H1 (cell line): Measurements from ENCODE around the gene ATG4C. TPM values are rescaled to one million over a fixed set of nuclear protein-coding genes. Genes with fewer than 3 reads are reported as not detected.

Source experiments
- CTCF ChIA-PET: fragments of 300-600 bp; sonication (Branson Sonifier 250); formaldehyde crosslinking; loops from one replicate; lab custom pipeline; 2021; ENCODE audit not compliant: partially characterized antibody; lab: Charles Lee
- POLR2A ChIA-PET: fragments of 300-600 bp; sonication (Branson Sonifier 250); formaldehyde crosslinking; loops from one replicate; lab custom pipeline; 2021; ENCODE audit warnings: inconsistent platforms; ENCODE audit not compliant: partially characterized antibody; lab: Charles Lee
- DNase-seq, 2 experiments: peaks; one replicate each; pipeline versions ENCODE4 v3.0.0 to v3.0.0-alpha.2; 2010 to 2022; ENCODE audit warnings: low spot score in 2 of 2, low read depth in 1 of 2, mixed read lengths in 1 of 2
- FAIRE-seq: peaks from 2 replicates; lab custom pipeline; 2011; peaks lifted over from hg19 to GRCh38; lab: Jason Lieb, UNC
- H2AFZ ChIP-seq: 2 replicates; pipeline ENCODE4 v1.8.1; 2012; ENCODE audit warnings: low read length, inconsistent platforms
- H2AK5ac ChIP-seq: 2 replicates; pipeline ENCODE4 v1.6.1; 2013; ENCODE audit warnings: low read depth, low read length
- H2BK120ac ChIP-seq: replicated peaks from 2 replicates; pipeline ENCODE3; 2013; ENCODE audit warnings: low read depth, low read length, inconsistent platforms
- H2BK12ac ChIP-seq: 2 replicates; pipeline ENCODE4 v1.6.1; 2013; ENCODE audit warnings: low read depth, low read length
- H2BK15ac ChIP-seq: 2 replicates; pipeline ENCODE4 v1.6.1; 2013; ENCODE audit warnings: low read length
- H2BK20ac ChIP-seq: 2 replicates; pipeline ENCODE4 v1.6.1; 2013; ENCODE audit warnings: low read length
- H2BK5ac ChIP-seq: 2 replicates; pipeline ENCODE4 v1.6.1; 2013; ENCODE audit warnings: low read depth, low read length
- H3K14ac ChIP-seq: 2 replicates; pipeline ENCODE4 v1.6.1; 2013; ENCODE audit warnings: inconsistent platforms; ENCODE audit not compliant: insufficient read length
- H3K18ac ChIP-seq: 2 replicates; pipeline ENCODE4 v1.6.1; 2013; ENCODE audit warnings: low read length; ENCODE audit errors: extremely low read depth
- H3K23ac ChIP-seq: 2 replicates; pipeline ENCODE4 v1.6.1; 2013; ENCODE audit warnings: inconsistent platforms; ENCODE audit not compliant: insufficient read length
- H3K23me2 ChIP-seq: 2 replicates; pipeline ENCODE4 v1.6.1; 2013; ENCODE audit warnings: low read depth, low read length
- H3K27ac ChIP-seq: 2 replicates; pipeline ENCODE4 v1.6.1; 2011; ENCODE audit warnings: low read depth, low read length, inconsistent platforms
- H3K27me3 ChIP-seq, 4 experiments: replicated peaks in 1 of 4; 1 replicate in 1 of 4; 2 replicates in 3 of 4; pipeline versions ENCODE4 v1.6.1 to v1.8.1; 2011 to 2013; ENCODE audit warnings: low read length in 3 of 4, mild to moderate bottlenecking in 3 of 4, inconsistent platforms in 2 of 4, mixed read lengths in 2 of 4, moderate library complexity in 1 of 4; ENCODE audit not compliant: control insufficient read depth in 3 of 4, insufficient read depth in 3 of 4; ENCODE audit errors: extremely low read depth in 1 of 4
- H3K36me3 ChIP-seq, 4 experiments: 2 replicates each; pipeline versions ENCODE4 v1.6.1 to v1.8.1; 2011 to 2013; ENCODE audit warnings: mild to moderate bottlenecking in 4 of 4, low read length in 3 of 4, moderate library complexity in 2 of 4, control low read depth in 1 of 4, inconsistent platforms in 1 of 4; ENCODE audit not compliant: insufficient read depth in 4 of 4, control insufficient read depth in 2 of 4
- H3K4ac ChIP-seq: replicated peaks from 2 replicates; pipeline ENCODE3; 2013; ENCODE audit warnings: low read length, low read depth, mixed read lengths, inconsistent platforms; ENCODE audit not compliant: insufficient read length
- H3K4me1 ChIP-seq, 4 experiments: replicated peaks in 1 of 4; 1 replicate in 1 of 4; 2 replicates in 3 of 4; pipeline versions ENCODE4 v1.6.1 to v1.8.1; 2011 to 2013; ENCODE audit warnings: low read length in 3 of 4, inconsistent platforms in 2 of 4, mixed read lengths in 1 of 4; ENCODE audit not compliant: insufficient read depth in 4 of 4, control insufficient read depth in 3 of 4
- H3K4me2 ChIP-seq, 2 experiments: 2 replicates each; pipeline versions ENCODE4 v1.6.1 to v1.8.1; 2011 to 2013; ENCODE audit warnings: low read depth in 2 of 2, low read length in 2 of 2, control low read depth in 1 of 2, inconsistent platforms in 1 of 2, mild to moderate bottlenecking in 1 of 2; ENCODE audit not compliant: insufficient read depth in 1 of 2
- H3K4me3 ChIP-seq, 4 experiments: fragments of 200-600, 300-600 bp in 1 of 4; sonication (generic), shearing (Covaris generic), sonication (Bioruptor Twin) in 1 of 4; 2 replicates each; pipeline versions ENCODE4 v1.5.1 to v1.8.1; 2011 to 2016; ENCODE audit warnings: low read length in 4 of 4, low read depth in 3 of 4, control low read depth in 2 of 4, inconsistent platforms in 2 of 4, mild to moderate bottlenecking in 2 of 4, mixed read lengths in 1 of 4, moderate library complexity in 1 of 4; ENCODE audit not compliant: insufficient read depth in 2 of 4; ENCODE audit errors: extremely low read depth in 1 of 4
- H3K56ac ChIP-seq: replicated peaks from 2 replicates; pipeline ENCODE3; 2013; ENCODE audit warnings: low read depth, mild to moderate bottlenecking, mixed read lengths, low read length, inconsistent platforms; ENCODE audit not compliant: insufficient read length
- H3K79me1 ChIP-seq: 2 replicates; pipeline ENCODE4 v1.6.1; 2013; ENCODE audit warnings: low read depth, low read length, control low read depth
- H3K79me2 ChIP-seq, 2 experiments: 2 replicates each; pipeline versions ENCODE4 v1.6.1 to v1.8.1; 2012 to 2013; ENCODE audit warnings: low read length in 2 of 2, mild to moderate bottlenecking in 2 of 2, inconsistent platforms in 1 of 2; ENCODE audit not compliant: insufficient read depth in 2 of 2, control insufficient read depth in 1 of 2
- H3K9ac ChIP-seq, 4 experiments: replicated peaks in 1 of 4; 1 replicate in 1 of 4; 2 replicates in 3 of 4; pipeline versions ENCODE4 v1.6.1 to v1.8.1; 2011 to 2013; ENCODE audit warnings: low read depth in 3 of 4, low read length in 3 of 4, control low read depth in 2 of 4, mild to moderate bottlenecking in 2 of 4, moderate library complexity in 2 of 4, inconsistent platforms in 1 of 4; ENCODE audit errors: extremely low read depth in 1 of 4
- H3K9me3 ChIP-seq, 2 experiments: 2 replicates each; pipeline versions ENCODE4 v1.6.1 to v1.8.1; 2012 to 2013; ENCODE audit warnings: mild to moderate bottlenecking in 2 of 2, moderate library complexity in 2 of 2, control low read depth in 1 of 2, inconsistent platforms in 1 of 2, low read depth in 1 of 2, low read length in 1 of 2, mixed read lengths in 1 of 2; ENCODE audit not compliant: insufficient read depth in 2 of 2
- H4K20me1 ChIP-seq, 2 experiments: replicated peaks in 1 of 2; 2 replicates each; pipeline versions ENCODE3 to v1.8.1; 2011 to 2013; ENCODE audit warnings: inconsistent platforms in 2 of 2, low read length in 2 of 2, mild to moderate bottlenecking in 1 of 2; ENCODE audit not compliant: insufficient read depth in 2 of 2, control insufficient read depth in 1 of 2
- H4K5ac ChIP-seq: 2 replicates; pipeline ENCODE4 v1.6.1; 2013; ENCODE audit warnings: low read length, low read depth, mixed read lengths, inconsistent platforms; ENCODE audit not compliant: insufficient read length
- H4K8ac ChIP-seq: 2 replicates; pipeline ENCODE4 v1.8.0; 2013; ENCODE audit warnings: mild to moderate bottlenecking, moderate library complexity, low read length, inconsistent platforms; ENCODE audit not compliant: insufficient read depth; ENCODE audit errors: extremely low read depth
- H4K91ac ChIP-seq: replicated peaks from 2 replicates; pipeline ENCODE3; 2013; ENCODE audit warnings: low read length, mixed read lengths, inconsistent platforms; ENCODE audit not compliant: insufficient read length
- CEBPB ChIP-seq: IDR thresholded peaks from 2 replicates; pipeline ENCODE4 v1.6.1; 2012; ENCODE audit warnings: low read depth, low read length
- CREB1 ChIP-seq: IDR thresholded peaks from 2 replicates; pipeline ENCODE4 v1.6.1; 2012; ENCODE audit warnings: inconsistent platforms
- SRF ChIP-seq: IDR thresholded peaks from 2 replicates; pipeline ENCODE4 v1.6.1; 2011; ENCODE audit warnings: mild to moderate bottlenecking, low read depth, low read length, moderate library complexity
- WGBS, 2 experiments: shearing (Covaris generic) in 1 of 2; methylation state at CpG; one replicate each; pipeline versions ENCODE4 v1.1.6 to v1.1.7; 2013 to 2015; ENCODE audit warnings: low lambda C conversion rate in 2 of 2, mixed read lengths in 2 of 2, inconsistent platforms in 1 of 2, low coverage in 1 of 2, missing lambda C conversion rate in 1 of 2; ENCODE audit not compliant: insufficient replicate concordance in 2 of 2, insufficient coverage in 1 of 2, insufficient read length in 1 of 2; ENCODE audit errors: extremely low coverage in 1 of 2, missing lambda C conversion rate in 1 of 2; 5-methylcytosine and 5-hydroxymethylcytosine counted together
- polyA plus RNA-seq, 7 experiments: library from polyadenylated mRNA; depleted of rRNA in 3 of 7; stranded (reverse) in 5 of 7; unstranded in 2 of 7; fragments of >200 nt in 5 of 7; fragments of 200-250 nt in 2 of 7; gene quantifications; 1 replicate in 5 of 7; 2 replicates in 1 of 7; 4 replicates in 1 of 7; pipeline versions ENCODE4 v1.2.1 to v1.2.3, GENCODE V29; 2011 to 2013; ENCODE audit warnings: missing spikeins in 2 of 7, mixed read lengths in 2 of 7
- total RNA-seq: library from RNA; stranded (reverse); fragmentation: NEBNext Ultra II Directional; extraction: Animal tissue kit (Norgen Biotek cat#: 25700); gene quantifications from 2 replicates; pipeline ENCODE4 v1.2.1, GENCODE V29; 2021

The ATG4C gene
- total and polyA plus RNA-seq, 2 of the 8 experiments (the other 6 are each of a cell fraction or from before 2014, with no cell fraction given): 5.1 to 22.2 TPM

DNA sequence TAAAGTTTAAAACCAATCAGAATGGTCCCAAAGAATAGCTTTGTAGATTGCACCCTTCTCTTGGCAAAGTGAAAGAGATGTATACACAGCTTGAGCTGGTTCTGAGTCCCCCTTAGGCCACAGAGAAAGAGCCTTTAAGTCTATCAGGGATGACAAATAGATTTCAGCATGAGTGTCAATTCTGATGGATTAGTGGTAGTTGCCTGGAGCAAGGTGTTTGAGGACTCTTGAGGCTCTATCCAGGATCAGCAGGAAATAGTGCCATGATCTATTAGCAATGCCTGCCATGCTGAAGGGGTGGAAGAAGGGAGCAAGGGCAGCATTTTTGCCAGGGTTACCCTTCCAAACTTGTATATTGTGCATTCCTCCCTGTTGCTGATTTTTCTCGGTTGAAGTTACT, 116.6 kb downstream of the ATG4C start:
- H3K27me3 ChIP-seq: no peaks in the 10 kb centered on the region
- no peak overlapping the region for H3K18ac ChIP-seq
- POLR2A ChIA-PET: interaction anchor here (0.9 kb wide), 1 partner anchor 9 kb away, joined by 3 read pairs; no protein-coding TSS in a partner anchor
- TF ChIP-seq CEBPB: no peak
- no peak for TF ChIP-seq CREB1
- peak; percentile 47; the same call in 1 of the 2 replicates for TF ChIP-seq SRF
- H3K79me2 ChIP-seq: no peaks in the 10 kb centered on the region
- CTCF ChIA-PET: interaction anchor here (1.0 to 1.8 kb wide), 2 partner anchors 12 to 26 kb away, joined by 3 to 4 read pairs; no protein-coding TSS in a partner anchor
- DNase-seq (no peak), FAIRE-seq (peak; percentile 7)
- H3K79me1 ChIP-seq: no peaks in the 10 kb centered on the region
- no peak overlapping the region for H3K4me3 ChIP-seq
- no peak overlapping the region for H3K4me2 ChIP-seq
- no peak overlapping the region for H4K8ac ChIP-seq
- H4K20me1 ChIP-seq: no peaks in the 10 kb centered on the region
- no peak overlapping the region for H2AFZ ChIP-seq
- H3K9ac ChIP-seq: no peak overlapping the region
- no peak overlapping the region for H2BK12ac ChIP-seq
- no peak overlapping the region for H3K56ac ChIP-seq
- H3K23me2 ChIP-seq: no peaks in the 10 kb centered on the region; the same call in 1 of the 2 replicates
- H2AK5ac ChIP-seq: no peak overlapping the region
- no peaks in the 10 kb centered on the region for H3K9me3 ChIP-seq
- no peak overlapping the region for H3K23ac ChIP-seq
- H3K14ac ChIP-seq: no peak overlapping the region
- 100% methylated on average over 1 of the region's 1 CpG; no CpG with 5 or more reads in 1 of the 2 experiments for WGBS, 2 experiments
- H2BK120ac ChIP-seq: no peak overlapping the region
- no peak overlapping the region for H2BK5ac ChIP-seq
- no peak overlapping the region for H2BK15ac ChIP-seq
- no peak overlapping the region for H2BK20ac ChIP-seq
- no peaks in the 10 kb centered on the region for H3K36me3 ChIP-seq
- no peaks in the 10 kb centered on the region for H3K4me1 ChIP-seq
- no peak overlapping the region for H4K5ac ChIP-seq
- no peak overlapping the region for H3K27ac ChIP-seq
- no peak overlapping the region for H3K4ac ChIP-seq
- no peak overlapping the region for H4K91ac ChIP-seq
